ENCODE measurements around the gene NHS.

Gene NHS

GRCh38 chrX:17369309-17369708 lies 5.7 kb upstream of the NHS start:
- Histone ChIP-seq H3K36me3 (ENCODE audit: control insufficient read depth, low read length) (no peaks in the 10 kb centered on the region), H3K27me3 (ENCODE audit: control insufficient read depth, low read length) (no peaks in the 10 kb centered on the region), H3K4me1 (ENCODE audit: control insufficient read depth, low read length) (no peaks in the 10 kb centered on the region), H3K79me2 (ENCODE audit: control insufficient read depth, low read length) (no peaks in the 10 kb centered on the region), H3K9me3 (ENCODE audit: control insufficient read depth, insufficient read depth, low read length) (no peaks in the 10 kb centered on the region), H3K4me3 (ENCODE audit: low read length) (no peak overlapping the region), H3K4me2 (ENCODE audit: low read length) (no peak overlapping the region), H3K9me2 (replicated peaks; ENCODE audit: control insufficient read depth, low read length) (no peaks in the 10 kb centered on the region), H3F3A (ENCODE audit: control insufficient read depth, insufficient read depth) (no peaks in the 10 kb centered on the region), H3K27ac (ENCODE audit: low read depth, low read length) (no peak overlapping the region), H4K20me1 (ENCODE audit: control insufficient read depth, insufficient read depth, low read depth, low read length) (no peaks in the 10 kb centered on the region)
- TF ChIP-seq EZH2phosphoT487 (IDR thresholded peaks at IDR 0.05; ENCODE audit: borderline replicate concordance, low read length), result no peak
- TF ChIP-seq, protein P1, sequence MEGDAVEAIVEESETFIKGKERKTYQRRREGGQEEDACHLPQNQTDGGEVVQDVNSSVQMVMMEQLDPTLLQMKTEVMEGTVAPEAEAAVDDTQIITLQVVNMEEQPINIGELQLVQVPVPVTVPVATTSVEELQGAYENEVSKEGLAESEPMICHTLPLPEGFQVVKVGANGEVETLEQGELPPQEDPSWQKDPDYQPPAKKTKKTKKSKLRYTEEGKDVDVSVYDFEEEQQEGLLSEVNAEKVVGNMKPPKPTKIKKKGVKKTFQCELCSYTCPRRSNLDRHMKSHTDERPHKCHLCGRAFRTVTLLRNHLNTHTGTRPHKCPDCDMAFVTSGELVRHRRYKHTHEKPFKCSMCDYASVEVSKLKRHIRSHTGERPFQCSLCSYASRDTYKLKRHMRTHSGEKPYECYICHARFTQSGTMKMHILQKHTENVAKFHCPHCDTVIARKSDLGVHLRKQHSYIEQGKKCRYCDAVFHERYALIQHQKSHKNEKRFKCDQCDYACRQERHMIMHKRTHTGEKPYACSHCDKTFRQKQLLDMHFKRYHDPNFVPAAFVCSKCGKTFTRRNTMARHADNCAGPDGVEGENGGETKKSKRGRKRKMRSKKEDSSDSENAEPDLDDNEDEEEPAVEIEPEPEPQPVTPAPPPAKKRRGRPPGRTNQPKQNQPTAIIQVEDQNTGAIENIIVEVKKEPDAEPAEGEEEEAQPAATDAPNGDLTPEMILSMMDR (IDR thresholded peaks at IDR 0.05; ENCODE audit: low read depth, low read length, poor library complexity, severe bottlenecking), result no peak

DNA sequence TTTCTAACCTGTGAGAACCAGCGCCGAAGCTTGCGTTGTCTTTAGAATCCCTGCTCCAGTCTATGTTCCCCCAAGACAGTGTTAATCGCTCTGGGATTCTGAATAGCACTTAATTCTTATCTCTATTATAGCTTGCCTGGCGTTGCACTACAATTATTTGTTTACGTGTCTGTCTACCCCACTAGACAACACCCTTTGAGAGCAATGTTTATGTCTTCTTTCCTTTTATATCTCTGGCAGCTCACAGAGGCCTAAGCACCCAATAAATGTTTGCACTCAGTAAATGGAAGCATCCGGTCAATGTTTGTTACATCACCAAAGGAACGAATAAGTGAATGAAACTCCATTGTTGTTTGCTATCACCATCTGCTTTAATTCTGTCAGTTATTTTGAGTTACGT lies 4.8 kb upstream of the NHS start:
- Histone ChIP-seq H3K36me3 (ENCODE audit: control insufficient read depth, low read length) (no peaks in the 10 kb centered on the region), H3K9me2 (replicated peaks; ENCODE audit: control insufficient read depth, low read length) (no peaks in the 10 kb centered on the region), H3F3A (ENCODE audit: control insufficient read depth, insufficient read depth) (no peaks in the 10 kb centered on the region), H3K4me1 (ENCODE audit: control insufficient read depth, low read length) (no peaks in the 10 kb centered on the region), H3K9me3 (ENCODE audit: control insufficient read depth, insufficient read depth, low read length) (no peaks in the 10 kb centered on the region), H3K27me3 (ENCODE audit: control insufficient read depth, low read length) (no peaks in the 10 kb centered on the region), H3K27ac (ENCODE audit: low read depth, low read length) (no peak overlapping the region), H3K4me3 (ENCODE audit: low read length) (no peak overlapping the region), H3K4me2 (ENCODE audit: low read length) (no peak overlapping the region), H4K20me1 (ENCODE audit: control insufficient read depth, insufficient read depth, low read depth, low read length) (no peaks in the 10 kb centered on the region), H3K79me2 (ENCODE audit: control insufficient read depth, low read length) (no peaks in the 10 kb centered on the region)
- TF ChIP-seq, protein P1 (IDR thresholded peaks at IDR 0.05; ENCODE audit: low read depth, low read length, poor library complexity, severe bottlenecking), result no peak
- TF ChIP-seq EZH2phosphoT487 (IDR thresholded peaks at IDR 0.05; ENCODE audit: borderline replicate concordance, low read length), result no peak

GRCh38 chrX:17372052-17372451 lies 2.9 kb upstream of the NHS start:
- no peaks in the 10 kb centered on the region for H3K27me3 ChIP-seq (ENCODE audit: control insufficient read depth, low read length)
- H3K9me2 ChIP-seq (replicated peaks; ENCODE audit: control insufficient read depth, low read length), result no peaks in the 10 kb centered on the region
- no peak overlapping the region for H3K27ac ChIP-seq (ENCODE audit: low read depth, low read length)
- no peaks in the 10 kb centered on the region for H3K9me3 ChIP-seq (ENCODE audit: control insufficient read depth, insufficient read depth, low read length)
- H4K20me1 ChIP-seq (ENCODE audit: control insufficient read depth, insufficient read depth, low read depth, low read length), result no peaks in the 10 kb centered on the region
- H3K36me3 ChIP-seq (ENCODE audit: control insufficient read depth, low read length), result no peaks in the 10 kb centered on the region
- no peaks in the 10 kb centered on the region for H3F3A ChIP-seq (ENCODE audit: control insufficient read depth, insufficient read depth)
- H3K4me3 ChIP-seq (ENCODE audit: low read length), result no peak overlapping the region
- H3K4me2 ChIP-seq (ENCODE audit: low read length), result no peak overlapping the region
- H3K79me2 ChIP-seq (ENCODE audit: control insufficient read depth, low read length), result no peaks in the 10 kb centered on the region
- H3K4me1 ChIP-seq (ENCODE audit: control insufficient read depth, low read length), result no peaks in the 10 kb centered on the region
- TF ChIP-seq, protein P1 (IDR thresholded peaks at IDR 0.05; ENCODE audit: low read depth, low read length, poor library complexity, severe bottlenecking), result no peak
- no peak for TF ChIP-seq EZH2phosphoT487 (IDR thresholded peaks at IDR 0.05; ENCODE audit: borderline replicate concordance, low read length)

GRCh38 chrX:17373337-17373736 lies 1.7 kb upstream of the NHS start:
- Histone ChIP-seq H3F3A (ENCODE audit: control insufficient read depth, insufficient read depth) (no peaks in the 10 kb centered on the region), H3K79me2 (ENCODE audit: control insufficient read depth, low read length) (no peaks in the 10 kb centered on the region), H3K27ac (ENCODE audit: low read depth, low read length) (no peak overlapping the region), H3K27me3 (ENCODE audit: control insufficient read depth, low read length) (no peaks in the 10 kb centered on the region), H3K4me2 (ENCODE audit: low read length) (no peak overlapping the region), H3K9me3 (ENCODE audit: control insufficient read depth, insufficient read depth, low read length) (no peaks in the 10 kb centered on the region), H3K9me2 (replicated peaks; ENCODE audit: control insufficient read depth, low read length) (no peaks in the 10 kb centered on the region), H3K4me1 (ENCODE audit: control insufficient read depth, low read length) (no peaks in the 10 kb centered on the region), H3K4me3 (ENCODE audit: low read length) (no peak overlapping the region), H4K20me1 (ENCODE audit: control insufficient read depth, insufficient read depth, low read depth, low read length) (no peaks in the 10 kb centered on the region), H3K36me3 (ENCODE audit: control insufficient read depth, low read length) (no peaks in the 10 kb centered on the region)
- no peak for TF ChIP-seq EZH2phosphoT487 (IDR thresholded peaks at IDR 0.05; ENCODE audit: borderline replicate concordance, low read length)
- TF ChIP-seq, protein P1 (IDR thresholded peaks at IDR 0.05; ENCODE audit: low read depth, low read length, poor library complexity, severe bottlenecking), result no peak

Data from DOHH2 (cell line).